GM19467 (cell line): Measurements from ENCODE around the gene SENP3.

Experiments used
- ATAC-seq: cut with Tn5 transposase; IDR thresholded peaks from one replicate; pipeline ENCODE4 v1.9.1; 2021; ENCODE audit warnings: mild to moderate bottlenecking, moderate library complexity; ENCODE audit not compliant: unreplicated experiment

The SENP3 gene

DNA sequence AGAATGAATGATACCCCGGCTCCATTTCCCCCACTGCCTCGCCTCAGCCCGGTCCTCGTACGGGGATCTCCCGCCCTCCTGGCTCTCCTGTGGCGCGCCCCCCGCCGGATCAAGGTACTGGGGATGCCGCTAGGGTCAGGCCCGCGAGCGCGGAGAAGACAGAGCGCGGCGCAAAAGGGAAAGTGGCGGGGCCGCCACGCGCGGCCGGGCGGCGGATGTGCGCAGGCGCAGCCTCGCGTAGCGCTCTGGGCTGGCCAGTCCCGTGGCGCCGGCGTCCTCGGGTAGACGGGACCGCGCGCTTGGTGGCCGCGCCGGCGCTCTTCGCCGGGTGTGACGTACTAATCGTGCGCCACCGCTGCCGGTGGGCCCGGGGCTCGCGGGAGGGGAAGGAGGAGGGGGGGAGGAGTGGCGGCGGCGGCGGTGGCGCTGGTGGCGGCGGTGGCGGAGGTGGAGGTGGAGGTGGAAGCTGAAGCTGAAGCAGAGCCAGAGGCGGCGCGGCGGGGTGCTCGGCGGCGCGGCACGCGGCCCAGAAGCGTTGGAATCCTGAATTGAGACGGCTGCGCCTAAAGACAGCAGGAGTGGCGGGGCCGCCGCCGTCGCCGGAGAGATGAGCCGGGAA lies at the start of gene SENP3:
Gene SENP3 (plus strand): TSS at position 331 of the 619 bp plus-strand sequence. CDS start 1,158 bp downstream, outside the sequence.
- ATAC-seq: peak; percentile 49

DNA sequence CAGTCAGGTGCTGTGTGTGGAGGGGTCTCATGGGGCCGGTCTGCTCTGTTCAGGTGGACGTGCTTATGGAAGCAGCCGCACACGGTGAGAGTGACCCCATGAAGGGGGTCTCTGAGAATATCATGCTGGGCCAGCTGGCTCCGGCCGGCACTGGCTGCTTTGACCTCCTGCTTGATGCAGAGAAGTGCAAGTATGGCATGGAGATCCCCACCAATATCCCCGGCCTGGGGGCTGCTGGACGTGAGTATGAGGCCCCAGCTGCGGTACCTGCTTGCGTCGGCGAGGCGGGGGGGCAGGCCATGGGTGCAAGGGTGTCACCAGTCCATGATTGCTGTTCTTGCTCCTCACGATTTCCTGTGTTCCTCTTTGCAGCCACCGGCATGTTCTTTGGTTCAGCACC lies 49.6 kb upstream of the SENP3 start:
- no peak for ATAC-seq

DNA sequence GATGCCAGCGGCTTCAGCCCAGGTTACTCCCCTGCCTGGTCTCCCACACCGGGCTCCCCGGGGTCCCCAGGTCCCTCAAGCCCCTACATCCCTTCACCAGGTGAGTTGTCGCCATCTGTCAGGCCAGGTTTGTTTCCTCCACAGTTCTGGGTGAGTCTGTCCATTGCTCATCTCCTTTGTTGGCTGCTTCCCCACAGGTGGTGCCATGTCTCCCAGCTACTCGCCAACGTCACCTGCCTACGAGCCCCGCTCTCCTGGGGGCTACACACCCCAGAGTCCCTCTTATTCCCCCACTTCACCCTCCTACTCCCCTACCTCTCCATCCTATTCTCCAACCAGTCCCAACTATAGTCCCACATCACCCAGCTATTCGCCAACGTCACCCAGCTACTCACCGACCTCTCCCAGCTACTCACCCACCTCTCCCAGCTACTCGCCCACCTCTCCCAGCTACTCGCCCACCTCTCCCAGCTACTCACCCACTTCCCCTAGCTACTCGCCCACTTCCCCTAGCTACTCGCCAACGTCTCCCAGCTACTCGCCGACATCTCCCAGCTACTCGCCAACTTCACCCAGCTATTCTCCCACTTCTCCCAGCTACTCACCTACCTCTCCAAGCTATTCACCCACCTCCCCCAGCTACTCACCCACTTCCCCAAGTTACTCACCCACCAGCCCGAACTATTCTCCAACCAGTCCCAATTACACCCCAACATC lies 48.7 kb upstream of the SENP3 start:
- no peak for ATAC-seq

DNA sequence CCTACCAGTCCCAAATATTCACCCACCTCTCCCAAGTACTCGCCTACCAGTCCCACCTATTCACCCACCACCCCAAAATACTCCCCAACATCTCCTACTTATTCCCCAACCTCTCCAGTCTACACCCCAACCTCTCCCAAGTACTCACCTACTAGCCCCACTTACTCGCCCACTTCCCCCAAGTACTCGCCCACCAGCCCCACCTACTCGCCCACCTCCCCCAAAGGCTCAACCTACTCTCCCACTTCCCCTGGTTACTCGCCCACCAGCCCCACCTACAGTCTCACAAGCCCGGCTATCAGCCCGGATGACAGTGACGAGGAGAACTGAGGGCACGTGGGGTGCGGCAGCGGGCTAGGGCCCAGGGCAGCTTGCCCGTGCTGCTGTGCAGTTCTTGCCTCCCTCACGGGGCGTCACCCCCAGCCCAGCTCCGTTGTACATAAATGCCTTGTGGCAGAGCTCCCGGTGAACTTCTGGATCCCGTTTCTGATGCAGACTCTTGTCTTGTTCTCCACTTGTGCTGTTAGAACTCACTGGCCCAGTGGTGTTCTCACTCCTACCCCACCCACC lies 47.8 kb upstream of the SENP3 start:
- ATAC-seq: no peak

DNA sequence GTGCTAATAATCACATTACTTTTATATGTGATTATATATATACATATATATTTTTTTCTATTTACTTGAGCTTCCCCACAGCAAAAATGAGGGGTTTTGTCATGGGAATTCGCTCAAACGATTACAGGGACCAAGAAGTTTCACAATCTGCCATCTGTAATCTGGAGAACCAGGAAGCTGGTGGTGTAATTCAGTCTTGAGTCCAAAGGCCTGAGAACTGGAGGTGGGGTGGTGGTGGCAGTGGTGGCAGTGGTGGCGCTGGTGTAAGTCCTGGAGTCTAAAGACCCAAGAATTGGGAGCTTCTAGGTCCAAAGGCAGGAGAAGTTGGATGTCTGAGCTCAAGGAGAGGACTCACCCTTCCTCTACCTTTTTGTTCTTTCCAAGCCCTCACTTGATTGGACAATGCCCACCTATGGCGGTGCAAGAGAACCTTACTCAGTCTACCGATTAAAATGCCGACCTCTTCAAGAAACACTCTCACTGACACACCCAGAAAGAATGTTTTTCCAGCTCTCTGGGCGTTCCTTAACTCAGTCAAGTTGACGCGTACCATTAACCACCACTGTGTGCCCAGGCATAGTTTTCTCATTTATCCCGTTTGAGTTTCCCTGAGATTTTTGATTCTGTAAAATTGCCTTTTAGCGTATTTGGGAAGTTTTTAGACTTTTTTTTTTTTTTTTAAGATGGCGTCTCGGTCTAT lies 45.7 kb upstream of the SENP3 start:
- no peak for ATAC-seq

DNA sequence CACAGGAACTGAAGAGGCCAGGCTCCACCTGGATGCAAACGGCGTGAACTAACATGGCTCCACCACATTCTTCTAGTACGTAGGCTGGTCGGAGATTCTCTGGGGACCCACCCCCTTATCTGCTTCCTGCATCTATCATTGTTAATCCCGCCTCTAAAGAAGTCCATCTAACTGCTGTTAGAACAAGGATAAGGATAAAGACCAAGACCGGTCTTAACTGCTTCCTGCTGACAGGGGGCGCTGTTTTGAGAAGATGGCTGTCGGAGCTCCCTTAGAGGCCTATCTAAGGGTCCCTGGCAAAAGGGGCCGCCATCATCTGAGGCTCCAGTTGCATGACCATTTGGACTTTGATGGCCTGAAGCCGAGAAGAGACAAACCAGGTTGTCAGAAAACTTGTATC lies 38.7 kb upstream of the SENP3 start:
- ATAC-seq: no peak

DNA sequence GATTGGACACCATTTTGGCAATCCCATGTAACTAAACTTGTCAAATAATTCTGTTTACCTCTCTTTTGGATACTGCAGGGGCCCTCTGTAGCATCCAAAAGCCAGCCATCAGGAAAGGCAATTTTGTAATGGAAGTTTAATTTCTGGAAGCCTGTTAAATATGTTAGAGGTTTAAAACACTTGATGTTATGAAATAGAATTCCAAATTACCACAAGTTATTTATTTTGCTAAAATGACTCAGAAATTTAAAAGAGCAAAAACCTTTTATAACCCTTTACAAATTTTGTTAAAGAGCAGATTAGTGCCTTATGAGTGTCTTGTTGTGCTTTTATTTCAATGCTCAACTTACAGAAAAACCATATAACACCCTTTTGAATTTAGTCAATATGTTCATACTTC lies 32.9 kb upstream of the SENP3 start:
- no peak for ATAC-seq

DNA sequence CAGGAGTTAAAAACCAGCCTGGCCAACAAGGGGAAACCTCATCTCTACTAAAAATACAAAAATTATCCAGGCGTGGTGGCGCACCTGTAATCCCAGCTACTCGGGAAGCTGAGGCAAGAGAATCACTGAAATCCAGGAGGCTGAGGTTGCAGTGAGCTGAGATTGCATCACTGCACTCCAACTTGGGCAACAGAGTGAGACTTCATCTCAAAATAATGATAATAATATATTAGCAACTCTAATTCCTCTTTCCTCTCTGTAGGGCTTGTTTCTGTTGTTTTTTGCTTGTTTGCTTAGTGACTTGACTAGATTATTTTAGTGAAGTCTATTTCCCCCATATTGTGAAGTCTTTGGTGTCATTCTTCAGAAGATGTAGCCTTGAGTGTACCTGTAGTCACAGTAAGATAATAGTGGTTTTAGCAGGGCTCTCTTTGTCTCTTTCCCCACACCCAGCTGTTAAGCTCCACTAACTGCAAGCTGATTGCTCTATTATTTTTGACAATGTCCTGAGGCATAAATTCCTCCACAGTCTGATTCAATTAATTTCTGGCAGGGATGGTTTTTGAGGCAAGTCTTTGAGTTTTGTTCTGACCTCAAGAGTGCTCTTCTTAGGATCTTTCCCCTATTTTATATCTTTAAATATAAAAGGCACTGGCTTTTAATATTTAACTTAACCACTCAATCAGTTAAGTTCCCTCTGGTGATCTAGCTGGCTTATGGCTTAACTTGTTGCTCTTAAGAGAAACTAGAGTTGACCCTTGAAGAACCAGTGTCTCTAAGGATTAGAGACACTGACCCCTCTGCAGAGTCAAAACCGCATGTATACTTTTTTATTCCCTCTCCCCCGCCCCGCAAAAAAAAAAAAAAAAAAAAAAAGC lies 31.5 kb upstream of the SENP3 start:
- no peak for ATAC-seq

DNA sequence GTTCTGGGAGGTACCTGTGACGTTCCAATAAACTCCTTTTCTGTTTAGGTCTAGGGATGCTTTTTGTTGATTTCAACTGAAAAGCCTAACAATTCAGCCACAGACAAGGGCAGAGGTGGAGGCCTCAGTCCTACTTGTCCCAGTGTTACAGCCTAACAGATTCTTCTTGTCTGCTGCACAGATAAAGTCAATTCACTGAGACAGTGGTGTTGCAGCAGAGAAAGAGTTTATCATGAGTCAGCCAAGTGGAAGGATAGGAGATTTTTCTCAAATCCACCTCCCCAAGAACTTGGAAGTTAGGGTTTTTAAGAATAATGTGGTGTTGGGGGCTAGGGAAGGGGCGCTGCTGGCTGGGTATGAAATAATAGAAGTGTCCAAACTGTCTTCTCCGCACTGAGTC lies 23.7 kb upstream of the SENP3 start:
- ATAC-seq: no peak

DNA sequence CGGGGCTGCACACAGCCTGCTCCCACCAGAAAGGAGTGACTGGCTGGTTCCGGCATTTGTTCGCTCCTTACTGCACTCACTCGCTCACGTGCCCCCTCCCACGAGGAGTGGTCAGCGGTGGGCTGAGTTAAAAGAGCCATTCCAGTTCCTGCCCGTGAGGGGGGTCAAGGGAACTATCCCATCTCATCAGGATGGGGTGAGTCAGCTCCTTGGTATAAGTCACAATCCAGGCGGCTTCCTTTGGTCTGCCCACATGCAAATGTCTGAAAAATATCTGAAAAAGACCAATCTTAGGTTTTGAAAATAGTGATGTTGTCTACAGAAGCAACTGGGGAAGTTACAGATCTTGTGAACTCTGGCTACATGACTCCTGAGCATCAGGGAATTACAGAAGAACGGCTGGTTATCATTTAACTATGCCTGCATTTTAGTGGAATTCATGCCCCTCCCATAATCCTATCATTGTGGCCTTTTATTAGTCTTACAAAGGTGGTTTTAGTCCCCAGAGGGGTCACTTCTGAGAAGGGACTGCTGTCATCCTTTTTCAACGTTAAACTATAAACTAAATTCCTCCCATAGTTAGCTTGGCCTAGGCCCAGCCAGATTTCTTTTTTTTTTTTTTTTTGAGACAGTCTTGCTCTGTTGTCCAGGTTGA lies 22.7 kb upstream of the SENP3 start:
- no peak for ATAC-seq

DNA sequence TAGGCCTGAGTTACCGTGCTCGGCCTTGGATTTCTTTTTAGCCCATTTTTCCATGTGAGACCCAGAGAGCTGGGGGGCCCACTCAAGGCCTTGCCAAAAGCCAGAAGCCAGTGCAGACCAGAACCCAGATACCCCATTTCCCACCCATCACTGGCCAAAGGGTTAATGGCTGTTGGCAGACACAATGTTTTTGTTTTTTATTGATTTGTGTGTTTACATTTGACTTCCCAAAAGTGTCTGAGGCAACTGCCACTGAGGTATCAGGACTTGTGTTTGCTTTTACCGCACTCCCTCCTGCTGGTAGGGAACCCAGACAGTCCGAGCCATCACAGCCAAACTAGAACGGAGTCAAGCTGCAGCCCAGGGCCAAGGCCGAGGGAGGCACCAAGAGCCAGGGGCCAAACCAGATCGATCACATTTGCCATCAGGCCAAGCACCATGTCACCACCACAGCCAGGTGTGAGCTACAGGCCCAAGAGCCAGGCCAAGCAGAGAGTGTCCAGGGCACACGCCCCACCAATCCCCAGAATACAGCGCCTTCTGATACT lies 20.6 kb upstream of the SENP3 start:
- no peak for ATAC-seq

DNA sequence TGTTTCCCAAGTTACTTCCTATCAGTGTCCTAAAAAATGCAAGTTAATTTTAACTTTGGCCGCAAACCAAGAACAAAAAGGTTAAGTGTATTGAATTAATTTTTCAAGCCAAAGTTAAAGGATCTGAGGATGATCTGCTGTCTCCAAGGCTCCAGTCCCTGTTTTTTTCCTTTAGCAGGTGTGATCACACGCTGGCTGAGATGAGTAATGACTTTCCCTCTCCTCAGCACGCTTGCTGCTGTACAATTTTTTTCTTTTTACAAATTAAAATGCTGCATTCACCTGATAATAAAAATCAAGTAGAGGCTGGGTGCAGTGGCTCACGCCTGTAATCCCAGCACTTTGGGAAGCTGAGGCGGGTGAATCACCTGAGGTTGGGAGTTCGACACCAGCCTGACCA lies 16.8 kb upstream of the SENP3 start:
- ATAC-seq: no peak

DNA sequence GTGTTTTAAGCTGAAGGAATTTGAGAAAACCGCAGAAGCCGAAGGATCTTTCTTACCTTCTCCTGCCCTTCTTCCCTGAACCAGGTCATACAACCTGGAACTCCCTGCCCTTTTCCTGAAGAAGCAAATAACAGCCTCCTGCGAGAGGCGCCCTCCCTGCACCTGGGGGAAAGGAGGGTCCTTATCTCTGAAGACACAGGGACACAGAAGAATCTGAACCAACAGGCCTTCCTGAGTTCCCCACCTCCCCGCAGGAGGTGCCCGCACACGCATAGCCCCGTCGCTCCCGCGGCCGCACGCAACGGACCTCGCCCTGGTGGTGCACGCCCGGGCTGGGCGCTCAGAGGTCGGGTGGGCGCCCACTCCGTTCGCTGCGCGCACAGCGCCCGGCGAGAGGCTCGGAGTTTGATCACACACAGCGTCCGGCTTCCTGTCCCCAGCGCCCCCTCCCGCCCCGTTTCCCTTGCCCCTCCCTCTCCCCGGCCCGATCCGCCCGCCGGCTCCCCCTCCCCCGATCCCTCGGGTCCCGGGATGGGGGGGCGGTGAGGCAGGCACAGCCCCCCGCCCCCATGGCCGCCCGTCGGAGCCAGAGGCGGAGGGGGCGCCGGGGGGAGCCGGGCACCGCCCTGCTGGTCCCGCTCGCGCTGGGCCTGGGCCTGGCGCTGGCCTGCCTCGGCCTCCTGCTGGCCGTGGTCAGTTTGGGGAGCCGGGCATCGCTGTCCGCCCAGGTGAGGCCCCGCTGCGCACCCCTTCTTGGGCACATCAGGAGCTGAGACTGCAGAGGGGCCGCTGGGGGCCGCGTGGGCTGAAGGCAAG lies 12.9 kb upstream of the SENP3 start, which contains the start of gene TNFSF12:
Gene TNFSF12 (plus strand): TSS at position 474 of the 816 bp plus-strand sequence. CDS start 96 bp downstream, at position 570.
- ATAC-seq: no peak

DNA sequence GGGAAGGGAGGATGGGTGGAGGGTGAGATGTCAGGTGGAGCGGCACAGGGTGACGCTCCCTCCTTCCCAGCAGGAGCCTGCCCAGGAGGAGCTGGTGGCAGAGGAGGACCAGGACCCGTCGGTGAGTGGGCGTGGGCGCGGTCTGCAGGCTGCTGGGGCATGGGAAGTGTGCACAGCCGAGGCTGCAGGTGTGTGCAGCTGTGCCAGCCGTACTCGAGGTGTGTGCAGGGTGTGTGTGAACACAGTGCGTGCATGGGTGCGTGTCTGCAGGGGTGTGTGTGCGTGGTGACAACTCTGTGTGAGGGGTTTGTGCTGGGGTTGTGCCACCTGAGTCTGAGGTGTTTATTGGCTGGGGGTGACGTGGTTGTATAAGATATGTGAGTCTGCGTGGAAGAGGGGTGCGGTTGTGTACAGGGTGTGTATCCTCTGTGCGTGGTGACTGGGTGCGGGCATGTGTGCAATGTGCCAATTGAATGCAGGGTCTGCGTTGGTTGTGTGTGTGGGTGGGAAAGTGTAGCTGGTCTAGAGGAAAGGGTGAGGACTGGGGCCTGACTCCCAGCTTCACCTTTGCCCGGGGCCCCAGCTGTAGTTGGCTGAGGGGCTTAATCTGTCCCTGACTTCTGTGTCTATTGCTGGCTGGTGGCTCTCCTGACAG lies 12.2 kb upstream of the SENP3 start:
- no peak for ATAC-seq

DNA sequence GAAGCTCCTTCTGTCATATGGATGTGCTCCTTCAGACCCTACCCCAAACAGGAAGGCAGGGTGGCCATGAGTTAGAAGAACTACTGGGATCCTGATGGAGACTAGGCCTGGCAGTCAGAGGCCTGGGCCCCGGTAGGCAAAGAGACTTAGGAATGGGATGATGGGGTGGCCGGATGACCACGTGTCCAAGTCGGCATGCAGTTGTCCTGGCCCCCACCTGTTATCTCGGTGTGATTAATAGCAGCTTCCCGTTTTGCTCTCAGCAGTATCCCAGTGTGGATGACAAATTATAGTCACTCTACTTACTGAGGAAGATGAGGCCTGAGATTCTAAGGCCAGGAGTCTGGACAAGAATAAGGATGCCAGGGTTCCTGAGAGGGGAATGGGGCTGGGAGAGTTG lies 11.4 kb upstream of the SENP3 start:
- no peak for ATAC-seq

DNA sequence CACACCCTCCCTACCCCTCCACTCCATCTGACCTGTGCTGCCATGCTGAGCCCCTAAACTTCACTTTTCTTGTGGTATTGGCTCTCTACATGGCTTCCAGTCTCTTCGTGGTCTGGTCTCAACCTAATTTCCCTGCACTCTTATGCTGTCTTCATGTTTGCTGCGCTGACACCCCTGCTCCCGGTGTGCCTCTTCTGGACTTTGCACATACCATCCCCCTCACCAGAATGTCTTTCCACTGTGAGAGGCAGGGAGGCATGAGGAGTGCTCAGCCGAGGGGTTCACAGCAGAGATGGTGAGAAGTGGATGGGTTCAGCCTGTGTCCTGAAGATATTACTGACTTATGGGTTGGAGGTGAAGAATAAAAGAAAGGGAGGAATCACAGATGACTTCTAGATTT lies 10.3 kb upstream of the SENP3 start:
- no peak for ATAC-seq

DNA sequence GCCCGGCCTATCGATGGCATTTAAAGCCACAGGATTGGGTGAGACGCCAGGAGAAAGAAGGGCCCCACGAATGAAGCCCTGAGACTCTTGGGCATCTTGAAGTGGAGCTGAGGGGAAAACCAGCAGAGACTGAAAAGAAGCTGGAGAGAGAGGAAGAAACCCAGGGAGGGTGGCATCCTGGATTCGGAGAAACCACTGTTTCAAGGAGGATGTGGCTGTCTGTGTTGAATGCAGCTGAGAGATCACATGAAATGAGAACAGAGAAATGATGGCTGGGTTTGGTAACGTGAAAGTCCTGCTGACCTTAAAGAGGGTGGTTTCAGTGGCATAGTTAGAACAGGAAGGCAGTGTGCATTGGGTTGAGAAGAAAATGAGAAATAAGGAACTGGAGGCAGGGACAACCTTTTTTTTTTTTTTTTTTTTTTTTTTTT lies 9.1 kb upstream of the SENP3 start:
- ATAC-seq: peak; percentile 50

DNA sequence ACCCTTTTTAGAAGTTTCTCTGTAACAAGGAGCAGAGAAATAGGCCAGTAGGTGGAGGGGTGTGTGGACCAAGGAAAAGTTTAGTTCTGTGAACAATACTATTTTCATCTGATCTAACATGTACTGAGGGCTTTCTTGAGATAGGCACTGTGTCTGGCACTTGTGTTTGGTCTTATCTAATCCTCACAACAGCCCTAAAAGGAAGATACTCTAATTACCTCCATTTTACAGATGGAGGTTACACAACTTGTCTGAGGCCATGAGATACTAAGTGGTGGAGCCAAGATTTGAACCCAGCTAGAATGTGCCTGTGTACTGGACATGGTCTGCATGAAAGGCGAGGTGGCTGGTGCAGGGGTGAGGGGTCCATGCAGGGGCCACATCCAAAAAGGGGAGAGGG lies 8.4 kb upstream of the SENP3 start:
- no peak for ATAC-seq
